ENCODE data around the gene EFL1.
"Not testable (repeated sequence)": the region's sequence is repeated elsewhere in the genome, so short reads cannot be mapped to it uniquely, and the experiment has no call there.

Gene EFL1

GRCh38 chr15:82275410-82275809 is 12.9 kb upstream of the EFL1 start:
- no peak for DNase-seq

- DNase-seq, result no peak
Observed at GRCh38 chr15:82272154-82272553, 9.6 kb upstream of the EFL1 start.

GRCh38 chr15:82268454-82268853 is 5.9 kb upstream of the EFL1 start:
- not testable (repeated sequence) for DNase-seq

- DNase-seq, result not testable (repeated sequence)
Observed at GRCh38 chr15:82267137-82267536, 4.6 kb upstream of the EFL1 start.

- no peak for DNase-seq
Observed at GRCh38 chr15:82263350-82263749, 816 bp upstream of the EFL1 start.

- DNase-seq, result not testable (repeated sequence)
Observed at GRCh38 chr15:82261566-82262421, 740 bp downstream of the EFL1 start.

GRCh38 chr15:82248261-82248660 is 14.3 kb downstream of the EFL1 start:
- DNase-seq, result not testable (repeated sequence)

- not testable (repeated sequence) for DNase-seq
Observed at GRCh38 chr15:82245956-82246355, 16.6 kb downstream of the EFL1 start.

- not testable (repeated sequence) for DNase-seq
Observed at GRCh38 chr15:82243644-82244043, 18.9 kb downstream of the EFL1 start.

GRCh38 chr15:82241836-82242499 is 20.6 kb downstream of the EFL1 start:
- not testable (repeated sequence) for DNase-seq

GRCh38 chr15:82239685-82240391 is 22.7 kb downstream of the EFL1 start:
- DNase-seq, result no peak

GRCh38 chr15:82237944-82238534 is 24.5 kb downstream of the EFL1 start:
- DNase-seq, result not testable (repeated sequence)

GRCh38 chr15:82231842-82232241 is 30.7 kb downstream of the EFL1 start:
- DNase-seq, result no peak

- no peak for DNase-seq
Observed at GRCh38 chr15:82231233-82231632, 31.3 kb downstream of the EFL1 start.

- DNase-seq, result no peak
Observed at GRCh38 chr15:82228750-82229149, 33.8 kb downstream of the EFL1 start.

- not testable (repeated sequence) for DNase-seq
Observed at GRCh38 chr15:82221535-82221934, 41.0 kb downstream of the EFL1 start.

GRCh38 chr15:82216092-82216491 is 46.4 kb downstream of the EFL1 start:
- not testable (repeated sequence) for DNase-seq

GRCh38 chr15:82212201-82212600 is 50.3 kb downstream of the EFL1 start:
- DNase-seq, result not testable (repeated sequence)

- DNase-seq, result not testable (repeated sequence)
Observed at GRCh38 chr15:82210066-82210597, 52.4 kb downstream of the EFL1 start.

GRCh38 chr15:82204575-82204974 is 58.0 kb downstream of the EFL1 start:
- DNase-seq, result not testable (repeated sequence)

GRCh38 chr15:82197733-82198594 is 64.6 kb downstream of the EFL1 start:
- DNase-seq, result peak; percentile 66

- no peak for DNase-seq
Observed at GRCh38 chr15:82196353-82196752, 66.2 kb downstream of the EFL1 start.

Measured in NCI-H1694 (cell line).